K562 (cell line): ENCODE data around the gene SSH3. TPM values are rescaled to one million over a fixed set of nuclear protein-coding genes. Genes with fewer than 3 reads are reported as not detected.

Experiments used
- ATF3 ChIP-seq, 2 experiments: fragments of 450-650 bp in 1 of 2; sonication (generic) in 1 of 2; formaldehyde crosslinking in 1 of 2; IDR thresholded peaks in 1 of 2; conservative IDR thresholded peaks in 1 of 2; 2 replicates each; pipeline versions ENCODE4 v1.6.1 to v1.8.1; 2016 to 2023; ENCODE audit warnings: mild to moderate bottlenecking in 2 of 2, moderate library complexity in 2 of 2, inconsistent platforms in 1 of 2, missing genetic modification reagents in 1 of 2
- CHD7 ChIP-seq: fragments of 200-600 bp; sonication (generic); IDR thresholded peaks from one replicate; pipeline ENCODE4 v1.6.1; 2012; ENCODE audit warnings: mild to moderate bottlenecking, low read depth, low read length, inconsistent platforms
- polyA plus RNA-seq, 8 experiments: library from polyadenylated mRNA; depleted of rRNA in 4 of 8; stranded (reverse) in 5 of 8; unstranded in 3 of 8; fragments of >200 nt; fragmentation: Nextera tagmentation in 2 of 8; fragmentation: Illumina TruSeq in 1 of 8; extraction: Ambion mirVana in 2 of 8; extraction: Trizol in 1 of 8; gene quantifications; 2 replicates each; pipeline versions ENCODE4 v1.2.1 to v1.2.3, GENCODE V29; 2011 to 2014; ENCODE audit warnings: inconsistent platforms in 1 of 8, missing spikeins in 1 of 8
- total RNA-seq, 7 experiments: library from RNA; depleted of rRNA in 6 of 7; stranded (reverse); fragments of >200 nt in 6 of 7; fragmentation: Illumina TruSeq in 2 of 7; extraction: Trizol in 2 of 7; gene quantifications; 2 replicates each; pipeline versions ENCODE4 v1.2.1 to v1.2.3, GENCODE V29; 2011 to 2021; ENCODE audit warnings: low replicate concordance in 1 of 7

Gene SSH3
- total and polyA plus RNA-seq, 9 of the 15 experiments (the other 6 are each of a cell fraction or from before 2014, with no cell fraction given) = 0.07 to 1.0 (median 0.24) TPM; not detected in 3

- TF ChIP-seq CHD7 = no peak
- TF ChIP-seq ATF3 (IDR thresholded peaks at IDR 0.05) = no peak
- no peak for TF ChIP-seq ATF3 (CRISPR knock-in tag; conservative IDR thresholded peaks at IDR 0.05)
These were observed 46.7 kb upstream of the SSH3 start (continued) for GRCh38 chr11:67256477-67257135.
